TTC549 (cell line): ENCODE measurements around the gene GDPD5.

Source experiments
- FAIRE-seq: peaks from 2 replicates; lab custom pipeline; 2012; peaks lifted over from hg19 to GRCh38; lab: Jason Lieb, UNC

Gene GDPD5, protein sequence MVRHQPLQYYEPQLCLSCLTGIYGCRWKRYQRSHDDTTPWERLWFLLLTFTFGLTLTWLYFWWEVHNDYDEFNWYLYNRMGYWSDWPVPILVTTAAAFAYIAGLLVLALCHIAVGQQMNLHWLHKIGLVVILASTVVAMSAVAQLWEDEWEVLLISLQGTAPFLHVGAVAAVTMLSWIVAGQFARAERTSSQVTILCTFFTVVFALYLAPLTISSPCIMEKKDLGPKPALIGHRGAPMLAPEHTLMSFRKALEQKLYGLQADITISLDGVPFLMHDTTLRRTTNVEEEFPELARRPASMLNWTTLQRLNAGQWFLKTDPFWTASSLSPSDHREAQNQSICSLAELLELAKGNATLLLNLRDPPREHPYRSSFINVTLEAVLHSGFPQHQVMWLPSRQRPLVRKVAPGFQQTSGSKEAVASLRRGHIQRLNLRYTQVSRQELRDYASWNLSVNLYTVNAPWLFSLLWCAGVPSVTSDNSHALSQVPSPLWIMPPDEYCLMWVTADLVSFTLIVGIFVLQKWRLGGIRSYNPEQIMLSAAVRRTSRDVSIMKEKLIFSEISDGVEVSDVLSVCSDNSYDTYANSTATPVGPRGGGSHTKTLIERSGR

DNA sequence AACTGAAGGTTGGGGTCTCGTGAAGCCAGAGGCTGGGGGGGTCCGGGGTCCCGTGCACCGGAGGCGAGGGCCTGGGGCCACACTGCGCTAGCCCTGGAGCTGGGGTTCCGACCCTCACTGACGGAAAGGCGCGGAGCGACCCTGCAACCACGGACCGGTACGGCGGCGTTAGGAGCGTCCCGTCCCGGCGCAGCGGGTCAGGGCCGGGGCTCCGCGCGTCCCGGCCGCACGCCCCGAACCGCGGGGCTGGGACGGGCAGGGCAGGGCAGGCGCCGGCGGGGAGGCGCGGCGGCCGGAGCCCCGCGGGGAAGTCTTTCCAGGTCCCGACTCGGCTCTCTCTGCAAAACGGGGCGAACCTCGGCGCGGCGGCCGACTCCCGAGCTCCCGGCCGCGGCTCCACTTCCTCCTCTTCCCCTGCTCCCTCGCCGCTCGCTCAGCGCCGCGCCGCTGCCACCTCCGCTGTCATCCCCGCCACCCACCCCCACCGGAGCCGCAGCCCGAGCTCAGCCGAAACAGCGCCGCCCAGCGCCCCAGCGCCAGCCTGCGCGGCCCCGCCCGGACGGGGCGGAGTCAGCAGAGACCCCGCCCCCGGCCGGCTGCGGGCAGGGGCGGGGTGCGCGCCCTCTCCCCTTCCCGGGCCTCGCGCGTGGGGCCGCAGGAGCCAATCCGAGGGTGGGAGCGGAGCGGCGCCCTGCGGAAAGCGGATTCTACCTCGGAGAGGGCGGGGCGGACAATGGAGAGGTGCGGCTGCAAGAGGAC is at the start of gene GDPD5:
Gene GDPD5 (minus strand): TSS at position 509 of the 759 bp plus-strand sequence. CDS start 48,206 bp downstream, outside the sequence.
- FAIRE-seq: no peak

DNA sequence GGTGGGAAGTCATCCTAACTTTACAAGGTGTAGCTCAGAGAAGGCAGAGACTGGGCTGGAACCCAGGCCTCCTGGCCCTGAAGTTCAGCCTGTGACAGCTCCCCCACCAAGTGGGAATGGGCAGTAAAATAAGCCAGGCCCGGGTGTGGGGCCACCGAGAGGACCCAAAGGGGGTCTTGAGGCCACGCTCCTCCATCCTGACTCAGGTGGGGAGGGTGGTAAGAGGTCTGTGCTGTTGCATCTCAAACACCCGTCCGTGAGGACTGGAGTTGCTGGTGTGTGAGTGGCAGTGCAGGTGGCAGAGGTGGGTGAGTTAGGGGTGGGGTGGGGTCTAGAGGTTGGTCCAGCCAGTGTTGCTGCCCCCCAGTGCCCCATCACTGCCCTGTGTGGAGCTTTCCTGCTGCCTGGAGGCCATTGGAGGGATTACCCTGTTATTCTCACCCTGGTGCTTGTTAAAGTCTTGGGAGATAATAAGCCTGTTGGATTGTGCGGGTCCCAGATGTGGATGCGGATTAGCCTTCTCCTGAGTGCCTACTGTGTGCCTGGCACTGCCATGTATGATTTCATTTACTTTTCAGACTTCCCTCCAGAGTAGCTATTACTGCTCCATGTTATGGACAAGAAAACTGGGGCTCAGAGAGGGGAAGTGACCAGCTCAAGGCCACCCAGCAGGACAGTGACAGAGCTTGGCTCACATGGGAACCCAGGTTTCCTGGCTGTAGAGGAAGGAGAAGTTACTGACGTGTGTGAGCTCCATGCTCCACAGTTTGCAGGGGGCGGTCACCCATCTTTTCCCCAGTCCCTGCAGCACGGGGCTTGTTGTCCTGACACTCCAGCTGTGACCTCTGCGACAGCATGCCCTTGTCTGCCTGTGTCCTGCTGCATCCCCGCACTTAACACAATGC is 49.2 kb upstream of the GDPD5 start:
- no peak for FAIRE-seq

DNA sequence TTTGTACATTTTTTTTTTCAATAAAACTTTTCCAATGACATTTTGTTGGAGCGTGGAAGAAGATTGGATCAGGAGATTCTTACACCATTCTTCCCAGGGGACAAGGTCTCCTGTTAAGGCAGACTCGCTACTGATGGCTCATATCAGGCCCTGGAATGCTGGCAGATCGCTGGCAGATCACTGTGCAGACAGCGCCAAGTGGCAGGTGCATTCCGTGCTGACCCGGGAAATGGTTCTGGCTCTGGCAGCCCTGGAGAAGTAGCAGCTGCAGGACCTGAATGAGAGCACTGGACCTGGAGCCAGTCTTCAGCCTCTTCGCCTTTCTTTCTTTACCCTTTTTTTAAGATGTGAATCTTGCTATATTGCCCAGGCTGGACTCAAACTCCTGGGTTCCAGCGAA is 47.0 kb upstream of the GDPD5 start:
- no peak for FAIRE-seq

DNA sequence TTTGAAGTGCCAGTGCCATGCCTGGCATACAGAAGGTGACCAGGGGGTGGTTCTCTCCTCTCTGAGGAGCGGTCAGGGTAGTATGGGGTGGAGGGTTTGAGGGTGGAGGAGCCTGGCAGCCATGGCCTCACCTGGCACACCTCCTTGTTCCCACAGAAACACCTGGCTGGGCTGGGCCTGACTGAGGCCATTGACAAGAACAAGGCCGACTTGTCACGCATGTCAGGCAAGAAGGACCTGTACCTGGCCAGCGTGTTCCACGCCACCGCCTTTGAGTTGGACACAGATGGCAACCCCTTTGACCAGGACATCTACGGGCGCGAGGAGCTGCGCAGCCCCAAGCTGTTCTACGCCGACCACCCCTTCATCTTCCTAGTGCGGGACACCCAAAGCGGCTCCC is 45.9 kb upstream of the GDPD5 start:
- no peak for FAIRE-seq

DNA sequence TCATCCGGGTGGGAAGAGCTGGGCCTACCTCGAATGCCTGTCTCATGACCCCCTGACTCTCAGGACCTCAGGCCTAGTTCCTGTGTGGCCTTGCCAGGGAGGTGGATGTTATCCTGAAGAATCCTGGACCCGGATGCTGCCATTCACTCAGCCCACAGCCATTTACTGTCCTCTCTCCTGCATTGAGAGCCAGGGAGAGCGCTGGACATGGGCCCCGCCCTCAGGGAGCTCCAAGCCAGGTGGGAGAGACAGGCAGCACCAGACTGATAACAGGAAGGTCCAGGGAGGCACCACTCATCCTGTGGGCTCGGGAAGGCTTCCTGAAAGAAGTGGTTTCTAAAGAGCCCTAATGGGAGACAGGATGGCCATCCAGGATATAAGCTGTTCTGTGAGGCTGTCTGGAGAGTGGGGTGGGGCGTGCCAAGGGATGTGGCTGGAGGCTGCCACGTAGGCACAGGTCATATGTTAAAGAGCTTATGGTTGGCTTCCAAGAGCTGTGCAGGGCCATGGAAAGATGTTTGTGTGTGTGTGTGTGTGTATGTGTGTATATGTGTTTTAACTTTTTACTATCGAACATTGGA is 44.9 kb upstream of the GDPD5 start:
- no peak for FAIRE-seq

DNA sequence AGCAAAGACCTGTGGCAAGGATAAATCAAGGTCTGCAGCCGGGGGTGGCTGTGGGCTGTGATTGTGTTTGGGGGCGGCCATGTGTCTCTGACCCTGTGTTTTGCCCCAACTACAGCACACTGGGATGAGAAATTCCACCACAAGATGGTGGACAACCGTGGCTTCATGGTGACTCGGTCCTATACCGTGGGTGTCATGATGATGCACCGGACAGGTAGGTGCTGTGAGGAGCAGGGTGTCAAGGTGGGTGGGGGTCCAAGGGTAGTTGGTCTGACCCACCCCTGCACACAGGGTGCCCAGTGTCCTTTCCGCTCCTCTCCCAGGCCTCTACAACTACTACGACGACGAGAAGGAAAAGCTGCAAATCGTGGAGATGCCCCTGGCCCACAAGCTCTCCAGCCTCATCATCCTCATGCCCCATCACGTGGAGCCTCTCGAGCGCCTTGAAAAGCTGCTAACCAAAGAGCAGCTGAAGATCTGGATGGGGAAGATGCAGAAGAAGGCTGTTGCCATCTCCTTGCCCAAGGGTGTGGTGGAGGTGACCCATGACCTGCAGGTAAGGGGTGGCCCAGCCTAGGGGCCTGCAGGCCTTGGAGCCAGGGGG is 43.0 kb upstream of the GDPD5 start:
- FAIRE-seq: no peak

DNA sequence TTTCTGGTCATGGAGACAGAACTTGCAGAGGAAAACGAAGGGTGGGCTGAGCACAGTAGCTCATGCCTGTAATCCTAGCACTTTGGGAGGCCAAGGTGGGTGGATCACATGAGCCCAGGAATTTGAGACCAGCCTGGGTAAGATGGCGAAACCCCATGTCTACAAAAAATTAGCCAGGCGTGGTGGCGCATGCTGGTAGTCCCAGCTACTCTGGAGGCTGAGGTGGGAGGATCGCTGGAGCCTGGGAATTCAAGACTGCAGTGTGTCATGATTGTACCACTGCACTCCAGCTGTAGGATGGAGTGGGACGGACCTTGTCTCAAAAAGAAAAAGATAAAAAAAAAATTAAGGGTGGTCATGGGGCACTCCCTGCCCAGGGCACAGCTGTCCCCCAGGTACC is 42.2 kb upstream of the GDPD5 start:
- no peak for FAIRE-seq

DNA sequence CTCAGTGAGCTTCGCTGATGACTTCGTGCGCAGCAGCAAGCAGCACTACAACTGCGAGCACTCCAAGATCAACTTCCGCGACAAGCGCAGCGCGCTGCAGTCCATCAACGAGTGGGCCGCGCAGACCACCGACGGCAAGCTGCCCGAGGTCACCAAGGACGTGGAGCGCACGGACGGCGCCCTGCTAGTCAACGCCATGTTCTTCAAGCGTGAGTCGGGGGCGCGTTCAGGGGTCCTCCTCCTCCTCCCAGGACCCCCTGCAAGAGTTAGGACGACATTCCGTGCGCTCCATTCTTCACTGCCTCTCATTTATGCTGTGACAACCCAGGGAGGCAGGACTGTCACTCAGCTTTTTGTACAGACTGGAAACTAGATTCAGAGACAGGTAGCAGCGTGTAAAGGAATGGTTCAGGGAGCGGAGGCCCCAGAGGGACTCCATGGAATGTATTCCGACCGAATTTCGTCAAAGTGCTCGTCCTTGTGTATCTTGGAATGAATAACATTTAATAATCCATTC is 41.1 kb upstream of the GDPD5 start:
- FAIRE-seq: no peak

DNA sequence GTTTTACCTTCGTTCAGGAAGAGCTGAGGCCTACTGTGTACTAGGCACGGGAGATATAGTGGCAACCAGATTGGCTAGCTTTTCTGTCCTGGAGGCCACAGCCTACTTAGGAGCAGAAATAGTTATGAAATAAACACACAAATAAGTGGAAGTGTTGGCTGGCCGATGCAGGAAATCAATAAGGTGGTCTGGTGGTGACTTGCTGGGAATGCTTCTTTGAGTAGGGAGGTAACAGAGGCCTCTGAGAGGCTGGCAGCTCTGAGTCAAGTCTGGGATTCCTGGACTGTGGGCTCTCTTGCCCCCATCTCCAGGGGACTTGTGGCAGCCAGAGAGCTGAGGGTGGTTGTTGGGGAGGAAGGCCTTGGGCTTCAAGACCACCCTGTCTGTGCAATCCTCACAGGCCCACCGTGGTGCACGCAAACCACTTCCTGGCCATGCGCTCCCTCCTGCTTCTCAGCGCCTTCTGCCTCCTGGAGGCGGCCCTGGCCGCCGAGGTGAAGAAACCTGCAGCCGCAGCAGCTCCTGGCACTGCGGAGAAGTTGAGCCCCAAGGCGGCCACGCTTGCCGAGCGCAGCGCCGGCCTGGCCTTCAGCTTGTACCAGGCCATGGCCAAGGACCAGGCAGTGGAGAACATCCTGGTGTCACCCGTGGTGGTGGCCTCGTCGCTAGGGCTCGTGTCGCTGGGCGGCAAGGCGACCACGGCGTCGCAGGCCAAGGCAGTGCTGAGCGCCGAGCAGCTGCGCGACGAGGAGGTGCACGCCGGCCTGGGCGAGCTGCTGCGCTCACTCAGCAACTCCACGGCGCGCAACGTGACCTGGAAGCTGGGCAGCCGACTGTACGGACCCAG is 40.4 kb upstream of the GDPD5 start:
- no peak for FAIRE-seq

DNA sequence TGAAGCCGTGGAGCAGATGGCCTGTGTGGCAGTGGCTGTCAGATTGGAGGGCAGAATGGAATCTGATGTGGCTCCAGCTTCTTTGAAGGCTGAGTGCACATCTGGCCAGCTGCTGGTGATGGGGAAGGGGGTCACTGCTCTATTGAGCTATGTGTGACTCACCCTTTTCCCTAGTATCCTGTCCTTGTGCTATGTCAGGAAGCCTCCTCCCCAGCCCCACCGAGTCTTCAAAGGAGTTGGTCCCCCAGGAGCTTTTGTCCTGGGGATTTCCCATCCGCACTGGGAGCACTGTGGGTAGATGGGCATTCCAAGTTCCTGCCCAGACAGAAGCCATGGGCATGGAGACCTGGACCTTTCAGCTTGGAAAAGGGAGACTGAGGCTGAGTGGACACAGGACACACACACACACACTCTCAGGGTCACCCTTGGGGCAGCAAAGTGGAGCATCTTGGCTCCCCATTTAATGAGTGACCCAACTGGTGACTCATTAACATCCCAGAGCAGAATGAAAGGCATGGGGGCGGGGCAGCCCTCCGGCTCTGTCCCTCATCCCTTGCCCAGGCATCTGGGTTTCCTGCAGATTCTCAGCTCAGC is 39.6 kb upstream of the GDPD5 start:
- FAIRE-seq: no peak

DNA sequence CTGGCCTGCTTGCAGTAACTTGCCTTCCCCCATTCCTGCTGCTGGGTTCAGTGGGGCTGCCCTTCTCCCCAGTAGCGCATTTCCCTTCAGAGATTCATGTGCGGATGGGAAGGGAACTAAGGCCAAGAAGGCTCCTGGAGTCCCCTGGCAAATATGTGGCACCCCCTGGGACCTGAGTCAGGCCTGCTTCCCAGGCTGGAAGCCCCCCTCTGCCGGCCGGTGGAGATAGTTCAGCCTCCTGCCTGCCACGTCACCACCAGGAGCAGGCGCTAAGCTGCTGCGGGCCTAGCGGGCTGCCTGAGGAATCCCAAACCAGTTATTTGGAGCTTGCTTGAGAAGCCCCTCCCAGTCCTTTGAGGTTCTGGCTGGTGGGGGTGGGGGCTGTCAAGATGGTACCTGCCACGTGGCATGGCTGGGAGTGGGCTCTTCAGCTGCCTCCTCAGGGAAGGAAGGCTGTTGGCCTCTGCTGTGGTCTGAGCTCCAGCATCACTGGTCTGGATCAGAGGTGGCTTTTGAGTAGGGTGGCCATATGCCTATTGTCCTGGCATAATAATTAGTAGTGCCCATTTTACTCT is 38.3 kb upstream of the GDPD5 start:
- no peak for FAIRE-seq

DNA sequence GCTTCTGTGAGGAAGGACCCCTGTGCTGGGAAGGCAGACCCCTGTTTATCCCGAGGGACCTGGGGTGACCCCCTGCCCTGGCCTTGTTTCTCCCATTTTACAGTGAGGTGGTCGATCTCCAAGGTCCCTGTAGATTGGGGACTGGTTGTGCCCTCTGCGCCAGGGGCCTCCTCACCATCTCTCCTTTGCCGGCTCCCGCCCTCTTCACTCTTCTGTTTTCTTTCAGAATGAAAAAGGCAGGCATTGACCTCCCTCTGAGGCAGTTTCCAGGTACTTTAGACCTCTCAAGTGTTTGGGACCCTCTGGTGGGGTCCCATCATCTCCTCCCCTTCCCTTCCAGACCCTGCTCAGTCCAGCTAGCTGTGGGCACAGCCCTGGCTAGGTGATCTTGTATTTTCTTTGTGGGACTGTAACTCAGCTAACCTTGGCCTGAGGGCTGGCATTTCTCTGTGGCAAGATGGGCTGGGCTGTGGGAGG is 37.8 kb upstream of the GDPD5 start:
- FAIRE-seq: no peak

DNA sequence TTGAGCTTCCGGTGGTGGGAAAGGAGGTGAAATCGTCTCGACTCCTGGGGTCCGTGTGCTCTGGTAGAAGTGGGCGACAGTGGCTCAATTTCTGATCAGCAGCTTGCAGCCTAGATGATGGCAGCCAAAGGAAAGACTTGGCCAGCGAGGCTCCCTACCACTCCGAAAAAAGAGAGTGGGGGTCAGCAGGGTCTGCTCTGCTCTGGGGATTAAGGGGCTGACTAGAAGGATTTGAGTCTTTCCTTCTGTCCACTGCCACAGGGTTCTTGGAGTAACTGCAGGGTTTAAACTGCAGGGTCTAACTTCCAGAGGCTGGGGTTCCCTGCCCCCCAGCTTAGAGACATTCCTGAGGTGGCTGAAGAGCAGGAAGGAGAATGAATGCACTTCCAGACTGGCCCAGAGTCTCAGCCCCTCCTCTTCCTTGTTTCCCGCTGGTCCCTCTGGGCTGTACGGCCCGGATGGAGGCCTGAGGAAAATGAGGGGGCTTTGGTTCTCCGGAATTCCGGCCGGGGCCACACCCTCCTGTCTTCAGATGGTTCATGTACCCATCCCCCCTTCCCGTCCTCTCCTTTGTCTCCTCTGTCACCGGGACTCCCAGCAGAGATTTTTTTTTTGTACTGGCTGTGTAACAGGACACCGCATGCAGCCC is 37.2 kb upstream of the GDPD5 start:
- FAIRE-seq: no peak

DNA sequence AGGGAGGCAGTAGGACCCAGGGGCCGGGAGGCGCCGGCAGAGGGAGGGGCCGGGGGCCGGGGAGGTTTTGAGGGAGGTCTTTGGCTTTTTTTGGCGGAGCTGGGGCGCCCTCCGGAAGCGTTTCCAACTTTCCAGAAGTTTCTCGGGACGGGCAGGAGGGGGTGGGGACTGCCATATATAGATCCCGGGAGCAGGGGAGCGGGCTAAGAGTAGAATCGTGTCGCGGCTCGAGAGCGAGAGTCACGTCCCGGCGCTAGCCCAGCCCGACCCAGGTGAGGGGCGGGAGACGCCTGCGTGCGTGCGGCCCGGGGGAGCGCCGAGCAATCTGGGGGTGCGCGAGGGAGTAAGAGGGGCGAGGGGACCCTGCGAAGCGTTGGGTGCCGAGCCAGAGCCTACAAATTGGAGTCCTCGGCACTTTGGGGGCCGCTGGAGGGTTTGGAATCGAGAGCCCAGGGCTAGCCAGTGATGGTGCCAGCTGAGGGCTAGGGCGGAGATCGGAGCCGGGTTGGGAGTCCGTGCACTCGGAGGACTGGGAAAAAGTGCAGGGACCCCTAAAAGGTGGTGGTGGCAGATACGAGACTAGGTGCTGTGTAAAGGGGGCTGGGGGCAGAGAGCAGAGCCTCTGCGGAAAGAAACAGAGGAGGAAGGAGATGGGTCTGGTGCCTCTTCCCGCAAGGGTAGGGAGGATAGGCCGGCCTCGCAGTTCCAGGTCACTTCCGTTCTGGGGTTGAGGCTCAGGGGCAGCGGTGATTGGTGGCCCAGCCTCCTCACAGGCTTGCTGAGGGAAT is 36.5 kb upstream of the GDPD5 start, which contains the start of gene SERPINH1:
Gene SERPINH1 (plus strand): TSS at position 206 of the 788 bp plus-strand sequence. CDS start 4,097 bp downstream, outside the sequence.
- no peak for FAIRE-seq

DNA sequence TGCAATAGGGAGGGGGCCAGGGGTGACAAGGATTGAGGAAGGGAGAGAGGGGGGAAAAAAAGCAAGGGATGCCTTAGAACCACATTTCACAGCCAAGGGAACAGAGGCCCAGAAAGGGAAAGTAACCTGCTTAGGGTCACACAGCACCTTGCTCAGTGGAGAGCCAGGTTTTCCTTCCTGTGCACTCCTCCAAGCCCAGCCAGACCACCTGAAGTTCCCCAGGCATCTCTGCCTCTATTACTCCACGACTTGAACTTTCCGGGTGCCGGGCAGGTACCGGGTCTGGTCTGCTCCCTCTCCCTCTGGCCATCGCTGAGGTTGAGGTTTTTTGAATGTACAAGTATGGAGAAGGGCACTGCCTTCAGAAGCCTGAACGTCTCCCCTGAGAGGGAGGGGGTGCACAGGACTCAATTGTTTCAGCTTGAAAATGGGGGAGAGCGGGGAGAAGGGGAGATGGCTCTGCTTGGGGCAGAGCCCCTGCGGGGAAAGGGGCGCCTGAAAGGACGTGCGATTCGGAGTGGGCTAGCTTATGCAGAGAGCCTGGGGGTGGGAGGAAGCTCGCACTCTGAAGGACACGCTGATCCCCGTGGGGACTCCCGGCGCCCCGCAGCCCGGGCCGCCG is 35.8 kb upstream of the GDPD5 start:
- no peak for FAIRE-seq

DNA sequence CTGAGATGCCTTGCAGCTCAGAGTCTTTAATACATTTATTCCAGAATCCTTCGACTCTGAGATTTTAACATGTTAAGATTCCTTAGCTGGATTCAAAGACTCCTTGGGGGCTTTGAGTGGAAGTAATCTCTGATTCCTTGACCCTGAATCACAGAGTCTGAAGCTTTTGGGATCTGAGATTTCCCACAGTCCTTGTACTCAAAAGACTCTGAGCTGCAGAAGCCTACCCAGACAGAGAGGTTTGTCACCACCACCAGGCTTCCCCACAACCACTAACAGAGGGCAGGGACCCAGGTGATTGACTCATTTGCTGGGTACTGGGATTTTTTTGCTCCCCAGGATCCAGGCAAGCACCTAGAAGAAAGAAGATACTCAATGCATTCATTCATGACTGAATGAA is 34.9 kb upstream of the GDPD5 start:
- FAIRE-seq: no peak
